Liver (tissue), 9 donors: Measurements from ENCODE around the gene ZBTB45. TPM values are rescaled to one million over a fixed set of nuclear protein-coding genes. Genes with fewer than 3 reads are reported as not detected.

ENCODE experiments used
- DNase-seq: peaks from one replicate; pipeline ENCODE4 v3.0.0-alpha.2; 2017; ENCODE audit warnings: low spot score
- H3K27ac ChIP-seq, 2 donors: one replicate each; pipeline ENCODE4 v1.7.0; 2013; ENCODE audit warnings: inconsistent platforms in 2 of 2, low read length in 2 of 2, control low read depth in 1 of 2, low read depth in 1 of 2, mild to moderate bottlenecking in 1 of 2
- H3K27me3 ChIP-seq, 4 donors: one replicate each; pipeline versions ENCODE4 v1.6.1 to v1.7.0; 2013; ENCODE audit warnings: low read length in 3 of 4, inconsistent platforms in 1 of 4, mild to moderate bottlenecking in 1 of 4, moderate library complexity in 1 of 4; ENCODE audit not compliant: control insufficient read depth in 4 of 4, insufficient read depth in 4 of 4
- H3K36me3 ChIP-seq, 4 donors: one replicate each; pipeline versions ENCODE4 v1.6.1 to v1.7.0; 2013; ENCODE audit warnings: low read length in 3 of 4, mild to moderate bottlenecking in 3 of 4, low read depth in 1 of 4, moderate library complexity in 1 of 4; ENCODE audit not compliant: control insufficient read depth in 4 of 4, insufficient read depth in 3 of 4
- H3K4me1 ChIP-seq, 4 donors: one replicate each; pipeline versions ENCODE4 v1.6.1 to v1.7.0; 2013; ENCODE audit warnings: low read length in 3 of 4, mild to moderate bottlenecking in 3 of 4, moderate library complexity in 1 of 4; ENCODE audit not compliant: control insufficient read depth in 4 of 4, insufficient read depth in 4 of 4
- H3K4me3 ChIP-seq, 3 donors: one replicate each; pipeline versions ENCODE4 v1.6.1 to v1.7.0; 2013; ENCODE audit warnings: low read length in 3 of 3, control low read depth in 1 of 3, low read depth in 1 of 3, mild to moderate bottlenecking in 1 of 3
- H3K9ac ChIP-seq, 2 donors: one replicate each; pipeline ENCODE4 v1.7.0; 2013; ENCODE audit warnings: low read length in 2 of 2, mild to moderate bottlenecking in 2 of 2, moderate library complexity in 2 of 2, control low read depth in 1 of 2, low read depth in 1 of 2
- H3K9me3 ChIP-seq, 4 donors: one replicate each; pipeline versions ENCODE4 v1.6.1 to v1.7.0; 2013; ENCODE audit warnings: low read length in 3 of 4; ENCODE audit not compliant: control insufficient read depth in 4 of 4
- EGR1 ChIP-seq, 2 donors: IDR thresholded peaks; 2 replicates each; pipeline ENCODE4 v1.6.1; 2016 to 2018; ENCODE audit warnings: antibody characterized with exemption in 2 of 2, low read depth in 2 of 2
- FOXA1 ChIP-seq: IDR thresholded peaks from 2 replicates; pipeline ENCODE4 v1.6.1; 2016; ENCODE audit warnings: antibody characterized with exemption
- GABPA ChIP-seq, 2 donors: IDR thresholded peaks in 1 of 2; conservative IDR thresholded peaks in 1 of 2; 2 replicates each; pipeline ENCODE4 v1.6.1; 2016; ENCODE audit warnings: antibody characterized with exemption in 2 of 2, mild to moderate bottlenecking in 1 of 2, moderate library complexity in 1 of 2
- HNF4A ChIP-seq, 2 donors: conservative IDR thresholded peaks; 2 replicates each; pipeline ENCODE4 v1.6.1; 2016; ENCODE audit warnings: antibody characterized with exemption in 2 of 2, mild to moderate bottlenecking in 2 of 2
- NR2F2 ChIP-seq: IDR thresholded peaks from 2 replicates; pipeline ENCODE4 v1.6.1; 2016; ENCODE audit warnings: antibody characterized with exemption
- RAD21 ChIP-seq, 2 donors: IDR thresholded peaks; 2 replicates each; pipeline ENCODE4 v1.6.1; 2016; ENCODE audit warnings: antibody characterized with exemption in 2 of 2, mild to moderate bottlenecking in 2 of 2
- RXRA ChIP-seq, 2 donors: IDR thresholded peaks; 2 replicates each; pipeline ENCODE4 v1.6.1; 2017 to 2018; ENCODE audit warnings: antibody characterized with exemption in 2 of 2, mild to moderate bottlenecking in 1 of 2
- SP1 ChIP-seq: IDR thresholded peaks from 2 replicates; pipeline ENCODE4 v1.6.1; 2018; ENCODE audit warnings: antibody characterized with exemption, mild to moderate bottlenecking
- TAF1 ChIP-seq: conservative IDR thresholded peaks from 2 replicates; pipeline ENCODE4 v1.6.1; 2016; ENCODE audit warnings: antibody characterized with exemption, mild to moderate bottlenecking
- WGBS: extraction: QIAGEN DNeasy Blood & Tissue Kit; methylation state at CpG from one replicate; pipeline ENCODE4 v1.1.7; 2013; 5-methylcytosine and 5-hydroxymethylcytosine counted together
- polyA plus RNA-seq, 2 donors: library from polyadenylated mRNA; stranded (reverse) in 1 of 2; unstranded in 1 of 2; fragments of 200-250 nt in 1 of 2; fragments of >200 nt in 1 of 2; fragmentation: Nextera tagmentation in 1 of 2; extraction: Ambion mirVana in 1 of 2; gene quantifications; one replicate each; pipeline versions ENCODE4 v1.2.1 to v1.2.3, GENCODE V29; 2013 to 2015
- total RNA-seq, 2 donors: library from RNA; depleted of rRNA; stranded (reverse); fragments of >200 nt; gene quantifications; one replicate each; pipeline ENCODE4 v1.2.3, GENCODE V29; 2014
- TF ChIP-seq, protein P1 (sequence below): IDR thresholded peaks from 2 replicates; pipeline ENCODE4 v1.6.1; 2016; ENCODE audit warnings: antibody characterized with exemption, mild to moderate bottlenecking
- TF ChIP-seq, protein P2 (sequence below): fragments of 150-350 bp; IDR thresholded peaks from 2 replicates; pipeline ENCODE4 v1.5.1; 2017; ENCODE audit warnings: improper control_type of control experiment, low read depth, low read length; ENCODE audit not compliant: missing input control
- TF ChIP-seq, protein P3 (sequence below): IDR thresholded peaks from 2 replicates; pipeline ENCODE4 v1.6.1; 2016; ENCODE audit warnings: antibody characterized with exemption
- TF ChIP-seq, protein P4 (sequence below): IDR thresholded peaks from 2 replicates; pipeline ENCODE4 v1.6.1; 2016; ENCODE audit warnings: antibody characterized with exemption
- donor health status: healthy.
- donor health status: healthy.
- donor health status: healthy.
- donor health status: healthy.
- donor health status: healthy.

ZBTB45 gene
- total and polyA plus RNA-seq, 4 donors: 2.1 to 4.0 (median 2.7) TPM

DNA sequence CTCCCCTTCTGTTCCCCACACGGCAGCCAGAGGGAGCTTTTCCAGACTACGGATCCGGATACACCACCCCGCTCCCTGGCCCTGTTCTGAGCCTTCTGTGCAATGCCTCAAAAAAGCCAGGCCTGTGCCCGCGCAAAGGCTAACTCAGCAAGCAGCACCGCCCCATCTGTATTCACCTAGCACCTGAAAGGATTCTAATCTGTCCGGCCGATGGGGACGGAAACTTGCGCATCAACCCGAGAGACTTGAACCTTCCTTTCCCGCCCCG is 589 bp downstream of the ZBTB45 start:
- no peak for TF ChIP-seq SP1
- no peak for TF ChIP-seq HNF4A (conservative IDR thresholded peaks at IDR 0.05)
- TF ChIP-seq EGR1 (IDR thresholded peaks at IDR 0.05; ENCODE audit: low read depth in 2 of 2): no peak
- no peak for TF ChIP-seq FOXA1
- no peak for TF ChIP-seq RXRA (IDR thresholded peaks at IDR 0.05)
- peak in 1 of 2 donors; percentile 64 for TF ChIP-seq RAD21 (IDR thresholded peaks at IDR 0.05)
- TF ChIP-seq, protein P1, sequence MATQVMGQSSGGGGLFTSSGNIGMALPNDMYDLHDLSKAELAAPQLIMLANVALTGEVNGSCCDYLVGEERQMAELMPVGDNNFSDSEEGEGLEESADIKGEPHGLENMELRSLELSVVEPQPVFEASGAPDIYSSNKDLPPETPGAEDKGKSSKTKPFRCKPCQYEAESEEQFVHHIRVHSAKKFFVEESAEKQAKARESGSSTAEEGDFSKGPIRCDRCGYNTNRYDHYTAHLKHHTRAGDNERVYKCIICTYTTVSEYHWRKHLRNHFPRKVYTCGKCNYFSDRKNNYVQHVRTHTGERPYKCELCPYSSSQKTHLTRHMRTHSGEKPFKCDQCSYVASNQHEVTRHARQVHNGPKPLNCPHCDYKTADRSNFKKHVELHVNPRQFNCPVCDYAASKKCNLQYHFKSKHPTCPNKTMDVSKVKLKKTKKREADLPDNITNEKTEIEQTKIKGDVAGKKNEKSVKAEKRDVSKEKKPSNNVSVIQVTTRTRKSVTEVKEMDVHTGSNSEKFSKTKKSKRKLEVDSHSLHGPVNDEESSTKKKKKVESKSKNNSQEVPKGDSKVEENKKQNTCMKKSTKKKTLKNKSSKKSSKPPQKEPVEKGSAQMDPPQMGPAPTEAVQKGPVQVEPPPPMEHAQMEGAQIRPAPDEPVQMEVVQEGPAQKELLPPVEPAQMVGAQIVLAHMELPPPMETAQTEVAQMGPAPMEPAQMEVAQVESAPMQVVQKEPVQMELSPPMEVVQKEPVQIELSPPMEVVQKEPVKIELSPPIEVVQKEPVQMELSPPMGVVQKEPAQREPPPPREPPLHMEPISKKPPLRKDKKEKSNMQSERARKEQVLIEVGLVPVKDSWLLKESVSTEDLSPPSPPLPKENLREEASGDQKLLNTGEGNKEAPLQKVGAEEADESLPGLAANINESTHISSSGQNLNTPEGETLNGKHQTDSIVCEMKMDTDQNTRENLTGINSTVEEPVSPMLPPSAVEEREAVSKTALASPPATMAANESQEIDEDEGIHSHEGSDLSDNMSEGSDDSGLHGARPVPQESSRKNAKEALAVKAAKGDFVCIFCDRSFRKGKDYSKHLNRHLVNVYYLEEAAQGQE: no peak
- TF ChIP-seq, protein P2, sequence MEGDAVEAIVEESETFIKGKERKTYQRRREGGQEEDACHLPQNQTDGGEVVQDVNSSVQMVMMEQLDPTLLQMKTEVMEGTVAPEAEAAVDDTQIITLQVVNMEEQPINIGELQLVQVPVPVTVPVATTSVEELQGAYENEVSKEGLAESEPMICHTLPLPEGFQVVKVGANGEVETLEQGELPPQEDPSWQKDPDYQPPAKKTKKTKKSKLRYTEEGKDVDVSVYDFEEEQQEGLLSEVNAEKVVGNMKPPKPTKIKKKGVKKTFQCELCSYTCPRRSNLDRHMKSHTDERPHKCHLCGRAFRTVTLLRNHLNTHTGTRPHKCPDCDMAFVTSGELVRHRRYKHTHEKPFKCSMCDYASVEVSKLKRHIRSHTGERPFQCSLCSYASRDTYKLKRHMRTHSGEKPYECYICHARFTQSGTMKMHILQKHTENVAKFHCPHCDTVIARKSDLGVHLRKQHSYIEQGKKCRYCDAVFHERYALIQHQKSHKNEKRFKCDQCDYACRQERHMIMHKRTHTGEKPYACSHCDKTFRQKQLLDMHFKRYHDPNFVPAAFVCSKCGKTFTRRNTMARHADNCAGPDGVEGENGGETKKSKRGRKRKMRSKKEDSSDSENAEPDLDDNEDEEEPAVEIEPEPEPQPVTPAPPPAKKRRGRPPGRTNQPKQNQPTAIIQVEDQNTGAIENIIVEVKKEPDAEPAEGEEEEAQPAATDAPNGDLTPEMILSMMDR: peak; percentile 66
- H3K27ac ChIP-seq: peak overlapping the region; percentile 95
- DNase-seq: peak; percentile 67
- peak overlapping the region; percentile 78 to 94 (median 88) for H3K4me3 ChIP-seq
- peak overlapping the region; percentile 4 to 45 for H3K9ac ChIP-seq
- under 1% methylated on average over 14 of the region's 14 CpGs for whole genome bisulfite sequencing
- peaks cover 4 to 44% (median 26%) of the 10 kb centered on the region in 4 donors for H3K4me1 ChIP-seq
- H3K9me3 ChIP-seq: no peaks in the 10 kb centered on the region
- no peaks in the 10 kb centered on the region for H3K27me3 ChIP-seq
- peaks cover 0 to 9% (median 3%) of the 10 kb centered on the region in 4 donors for H3K36me3 ChIP-seq

DNA sequence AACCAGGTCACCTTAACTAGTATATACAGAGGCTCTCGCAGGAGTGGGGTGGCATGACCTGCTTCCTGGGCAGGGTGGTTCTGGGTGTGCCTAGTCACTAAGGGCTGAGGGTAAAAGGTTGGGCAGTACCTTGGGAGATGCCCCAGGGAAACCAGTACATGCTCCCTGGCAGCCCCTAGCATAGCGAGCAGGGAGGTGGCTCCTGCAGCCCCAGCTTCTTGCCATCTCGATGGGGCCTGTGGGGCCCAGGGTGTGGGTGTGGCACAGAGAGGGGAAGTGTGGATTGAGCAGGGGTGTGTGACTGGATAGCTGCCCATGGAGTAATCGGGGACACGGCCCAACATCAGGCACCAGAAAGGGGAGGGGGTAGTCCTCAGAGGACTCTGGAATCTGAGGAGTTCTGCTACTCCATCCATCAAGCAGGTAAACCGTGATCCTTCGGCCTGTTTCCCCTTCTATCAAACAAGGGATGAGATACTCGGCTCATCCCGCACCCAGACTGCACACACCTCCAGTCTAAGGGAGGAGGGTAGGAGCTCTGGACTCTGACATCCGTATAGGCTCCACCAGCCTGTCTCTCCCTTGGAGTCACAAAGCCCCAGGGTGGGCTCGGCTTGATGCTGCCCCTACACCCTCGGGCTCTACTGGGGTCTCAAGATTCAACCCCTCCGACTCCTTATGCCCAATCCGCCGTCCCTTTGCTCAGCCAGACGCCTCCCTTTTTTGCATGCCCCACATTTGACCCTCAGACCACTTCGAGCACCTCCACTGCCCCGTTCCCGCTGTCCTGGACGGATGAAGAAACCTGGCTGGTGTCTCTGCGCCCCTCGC is 1.1 kb downstream of the ZBTB45 start:
- DNase-seq: peak; percentile 55
- WGBS: 13% methylated on average over 22 of the region's 22 CpGs
- TF ChIP-seq EGR1 (IDR thresholded peaks at IDR 0.05; ENCODE audit: low read depth in 2 of 2): no peak
- TF ChIP-seq, protein P3, sequence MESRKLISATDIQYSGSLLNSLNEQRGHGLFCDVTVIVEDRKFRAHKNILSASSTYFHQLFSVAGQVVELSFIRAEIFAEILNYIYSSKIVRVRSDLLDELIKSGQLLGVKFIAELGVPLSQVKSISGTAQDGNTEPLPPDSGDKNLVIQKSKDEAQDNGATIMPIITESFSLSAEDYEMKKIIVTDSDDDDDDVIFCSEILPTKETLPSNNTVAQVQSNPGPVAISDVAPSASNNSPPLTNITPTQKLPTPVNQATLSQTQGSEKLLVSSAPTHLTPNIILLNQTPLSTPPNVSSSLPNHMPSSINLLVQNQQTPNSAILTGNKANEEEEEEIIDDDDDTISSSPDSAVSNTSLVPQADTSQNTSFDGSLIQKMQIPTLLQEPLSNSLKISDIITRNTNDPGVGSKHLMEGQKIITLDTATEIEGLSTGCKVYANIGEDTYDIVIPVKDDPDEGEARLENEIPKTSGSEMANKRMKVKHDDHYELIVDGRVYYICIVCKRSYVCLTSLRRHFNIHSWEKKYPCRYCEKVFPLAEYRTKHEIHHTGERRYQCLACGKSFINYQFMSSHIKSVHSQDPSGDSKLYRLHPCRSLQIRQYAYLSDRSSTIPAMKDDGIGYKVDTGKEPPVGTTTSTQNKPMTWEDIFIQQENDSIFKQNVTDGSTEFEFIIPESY: no peak
- no peak for TF ChIP-seq HNF4A (conservative IDR thresholded peaks at IDR 0.05)
- no peak for TF ChIP-seq GABPA (IDR thresholded peaks at IDR 0.05 in 1 of 2, conservative IDR thresholded peaks at IDR 0.05 in 1 of 2)
- no peak for TF ChIP-seq NR2F2
- no peak for TF ChIP-seq SP1
- TF ChIP-seq, protein P4, sequence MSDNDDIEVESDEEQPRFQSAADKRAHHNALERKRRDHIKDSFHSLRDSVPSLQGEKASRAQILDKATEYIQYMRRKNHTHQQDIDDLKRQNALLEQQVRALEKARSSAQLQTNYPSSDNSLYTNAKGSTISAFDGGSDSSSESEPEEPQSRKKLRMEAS: no peak
- TF ChIP-seq, protein P1: no peak
- no peak for TF ChIP-seq TAF1
- H3K27ac ChIP-seq: peak overlapping the region; percentile 95
- H3K36me3 ChIP-seq: peaks cover 0 to 9% (median 3%) of the 10 kb centered on the region in 4 donors
- no peaks in the 10 kb centered on the region for H3K27me3 ChIP-seq
- peak overlapping the region; percentile 34 to 45 for H3K9ac ChIP-seq
- peaks cover 7 to 49% (median 30%) of the 10 kb centered on the region in 4 donors for H3K4me1 ChIP-seq
- H3K9me3 ChIP-seq: no peaks in the 10 kb centered on the region
- peak overlapping the region in 2 of 3 donors; percentile 78 to 88 for H3K4me3 ChIP-seq
